CD4-positive, alpha-beta T cell treated with Interleukin-1 beta for 1 hour (primary cell): Measurements from ENCODE around the gene GAMT.

Experiments
- DNase-seq, 2 donors: peaks; one replicate each; pipeline ENCODE4 v3.0.0-alpha.2; 2020 to 2022

GAMT gene

DNA sequence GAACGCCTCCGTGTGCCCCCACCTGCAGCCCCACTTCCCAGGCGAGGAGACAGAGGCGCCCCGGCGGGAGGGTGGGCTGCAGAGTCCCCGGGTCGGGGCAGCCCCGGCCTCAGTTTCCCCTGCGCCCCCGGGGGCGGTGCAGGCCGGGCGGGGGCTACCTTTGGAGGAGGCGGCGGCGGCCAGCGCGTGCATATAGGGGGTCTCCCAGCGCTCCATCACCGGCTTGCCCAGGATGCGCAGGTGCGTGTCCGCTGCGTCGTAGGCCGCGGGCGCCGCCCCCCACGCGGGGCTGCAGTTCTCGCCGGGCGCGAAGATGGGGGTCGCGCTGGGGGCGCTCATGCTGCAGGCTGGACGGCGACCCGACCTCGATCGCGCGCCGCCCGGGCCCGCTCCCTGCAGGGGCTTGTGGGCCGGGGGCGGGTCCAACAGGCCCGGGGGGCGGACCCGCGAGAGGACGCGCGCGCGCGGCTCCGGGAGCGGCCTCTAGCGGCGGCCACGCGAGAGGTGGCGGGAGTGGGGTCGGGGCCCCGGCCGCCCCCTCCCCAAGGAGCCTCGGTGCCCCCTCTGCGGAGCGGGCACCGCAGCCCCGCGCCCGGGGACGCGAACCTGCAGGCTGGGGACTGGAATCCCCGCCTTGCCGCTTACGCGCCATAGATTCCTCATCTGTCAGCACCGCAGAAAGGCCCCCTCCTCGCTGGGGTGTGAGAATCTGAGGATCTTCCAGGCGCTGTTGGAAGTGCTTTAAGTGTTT, at the start of gene GAMT:
TSS of gene GAMT (minus strand) at position 405 of the 751 bp plus-strand sequence. CDS start at position 339, 66 bp downstream.
- peak; percentile 64 to 65 for DNase-seq

DNA sequence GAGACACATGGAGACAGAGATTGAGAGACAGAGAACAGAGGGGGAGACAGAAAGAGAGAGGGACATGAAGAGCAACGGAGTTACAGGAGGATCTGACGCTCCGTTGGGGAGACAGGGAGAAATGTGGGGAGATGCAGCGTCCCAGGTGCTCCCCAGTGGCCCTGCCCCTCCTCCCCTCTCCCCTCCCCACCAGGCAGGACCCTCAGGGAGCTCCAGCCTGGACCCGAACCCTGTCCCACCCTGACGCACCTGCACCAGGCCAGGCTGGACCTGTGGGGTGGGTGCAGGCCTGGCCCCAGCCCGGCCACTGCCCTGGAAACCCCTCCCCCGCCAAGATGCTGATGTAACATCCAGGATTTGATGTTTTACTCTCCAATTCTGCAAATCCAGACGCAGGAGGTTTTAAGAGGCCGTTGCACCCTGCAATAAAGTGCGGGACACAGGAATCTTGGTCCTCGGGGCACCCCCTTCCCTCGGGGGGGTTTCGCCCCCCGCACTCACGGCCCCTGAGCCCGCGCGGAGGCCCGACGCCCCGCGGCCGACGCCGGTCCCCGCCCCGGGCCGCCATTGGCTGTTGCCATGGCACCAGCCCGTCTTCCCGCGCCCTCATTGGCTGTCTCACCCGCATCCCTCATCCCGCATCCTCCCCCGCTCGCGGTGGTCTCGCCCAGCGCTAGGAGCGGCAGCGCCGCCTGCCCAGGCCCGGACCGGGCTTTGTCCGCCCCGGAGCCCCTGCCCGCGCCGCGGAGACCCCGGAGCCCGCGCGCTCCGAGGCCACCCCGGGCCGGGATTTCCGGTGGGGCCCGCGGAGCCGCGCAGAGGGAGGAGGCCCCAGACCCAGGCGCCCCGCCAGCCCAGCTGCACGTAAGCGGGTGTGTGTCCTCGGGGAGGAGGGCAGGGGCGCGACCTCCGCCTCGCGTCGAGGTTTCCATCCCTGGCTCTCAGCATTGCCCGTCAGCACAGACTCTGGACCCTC, 48.4 kb upstream of the GAMT start, which contains the start of gene APC2:
TSS of gene APC2 (plus strand) at position 655 of the 976 bp plus-strand sequence. CDS start 2,881 bp downstream, outside the sequence.
- peak in 1 of 2 donors; percentile 33 for DNase-seq

DNA sequence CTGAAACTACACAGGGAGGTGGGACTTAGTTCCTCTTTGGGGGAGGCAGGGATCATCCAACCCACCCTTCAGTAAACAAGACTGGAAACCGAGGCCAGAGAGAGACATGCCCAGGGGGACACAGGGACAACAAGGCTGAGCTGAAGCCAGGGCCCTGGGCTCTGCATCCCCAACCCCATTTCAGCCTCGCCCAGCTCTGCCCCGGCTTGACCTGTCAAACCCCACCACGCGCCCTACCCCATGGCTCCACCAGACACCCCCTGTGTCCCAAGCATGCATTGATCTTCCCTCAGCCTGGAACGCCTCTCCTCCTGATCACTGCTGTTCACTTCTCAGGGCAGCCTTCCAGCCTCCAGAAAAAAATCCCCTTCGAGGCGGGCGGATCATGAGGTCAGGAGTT, 46.6 kb upstream of the GAMT start:
- no peak for DNase-seq

DNA sequence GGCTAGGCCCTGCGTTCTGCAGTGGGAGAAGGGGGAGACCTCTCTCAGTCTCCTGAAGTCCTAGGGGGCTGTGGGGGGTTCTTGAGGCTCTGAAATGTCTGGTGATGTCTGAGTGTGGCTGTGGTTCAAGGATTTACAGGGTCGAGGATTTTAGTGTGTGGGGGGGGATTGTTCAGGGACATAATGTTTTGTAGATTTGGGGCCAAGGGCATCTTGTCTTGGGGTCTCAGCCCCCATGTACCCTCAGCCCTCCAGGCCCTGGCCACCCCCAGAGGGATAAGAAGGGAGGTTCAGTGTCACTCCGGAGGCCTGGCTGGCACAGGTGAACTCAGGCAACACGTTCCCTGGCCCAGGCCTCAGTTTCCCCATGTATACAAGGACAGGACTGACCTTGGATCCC, 46.2 kb upstream of the GAMT start:
- DNase-seq, result no peak

DNA sequence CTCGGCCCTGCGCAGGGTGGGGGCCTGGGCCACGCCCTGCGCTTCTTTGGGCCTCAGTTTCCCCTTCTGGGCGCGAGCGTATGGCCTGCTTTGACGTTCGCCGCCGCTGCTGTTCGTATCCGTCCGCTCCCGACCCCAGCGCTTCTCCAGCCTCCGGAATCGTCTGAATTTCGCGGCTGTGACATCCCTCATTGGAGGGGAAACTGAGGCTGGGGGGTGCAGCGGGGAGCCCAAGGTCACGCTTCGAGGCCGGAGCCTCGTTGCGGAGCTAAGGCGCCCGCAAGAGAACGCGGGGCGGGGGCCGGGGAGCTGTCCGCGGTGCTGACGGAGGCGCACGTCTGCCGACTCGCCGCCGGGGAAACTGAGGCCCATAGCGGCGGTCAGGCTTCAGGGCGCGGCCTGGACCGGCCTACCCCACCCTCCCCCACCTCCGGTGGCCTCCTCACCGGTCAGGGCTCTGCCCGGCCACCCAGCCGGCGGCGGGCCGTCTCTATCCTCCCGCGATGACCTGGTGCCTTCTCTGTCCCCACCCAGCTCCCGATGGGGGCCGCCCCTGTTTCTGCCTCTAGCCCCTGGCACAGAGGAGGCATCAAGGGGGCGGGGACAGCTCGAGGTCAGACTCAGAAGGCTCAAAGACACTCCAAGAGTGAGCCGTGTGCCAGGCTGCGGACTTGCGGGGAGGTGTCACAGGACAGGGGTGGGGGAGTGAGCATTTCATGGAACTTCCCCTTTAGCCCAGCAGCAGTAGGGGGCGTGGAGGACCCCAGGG, 45.6 kb upstream of the GAMT start:
- no peak for DNase-seq

DNA sequence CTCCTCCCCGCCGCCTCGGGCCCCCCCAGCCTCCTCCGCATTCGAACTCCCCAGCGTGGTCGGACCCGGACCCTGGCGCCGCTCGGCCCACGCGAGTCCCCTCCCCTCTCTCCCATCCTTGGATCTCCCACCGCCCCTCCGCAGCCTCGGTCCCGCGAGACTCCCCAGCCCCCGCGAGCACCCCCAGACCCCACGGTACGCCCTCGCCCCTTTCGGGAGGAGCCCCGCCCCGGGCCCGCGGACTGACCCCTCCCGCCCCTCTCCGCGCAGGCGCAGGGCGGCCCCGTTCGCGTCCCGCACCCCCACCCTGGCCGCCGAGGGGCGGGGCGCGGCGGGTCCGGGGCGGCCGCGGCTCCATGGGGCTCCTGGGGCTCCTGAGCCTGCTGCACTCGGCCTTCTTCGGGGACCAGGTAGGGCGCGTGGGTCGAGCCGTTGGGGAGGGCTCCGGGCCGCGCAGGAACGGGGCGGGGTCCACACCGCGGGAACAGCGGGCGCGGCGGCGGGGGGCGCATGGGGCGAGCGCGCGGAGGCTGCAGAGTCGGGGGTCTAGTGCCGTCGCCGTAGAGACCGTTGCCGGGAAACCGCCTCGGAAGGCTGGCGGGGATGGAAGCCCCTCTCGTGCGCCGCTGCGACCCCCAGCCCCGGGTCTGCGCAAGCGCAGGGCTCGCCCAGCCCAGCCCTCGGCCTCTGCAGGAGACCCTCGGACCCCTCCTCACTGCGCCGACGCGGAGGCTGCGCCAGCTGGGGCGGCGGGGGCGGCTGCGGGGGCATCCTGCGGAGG, 44.8 kb upstream of the GAMT start:
- no peak for DNase-seq

DNA sequence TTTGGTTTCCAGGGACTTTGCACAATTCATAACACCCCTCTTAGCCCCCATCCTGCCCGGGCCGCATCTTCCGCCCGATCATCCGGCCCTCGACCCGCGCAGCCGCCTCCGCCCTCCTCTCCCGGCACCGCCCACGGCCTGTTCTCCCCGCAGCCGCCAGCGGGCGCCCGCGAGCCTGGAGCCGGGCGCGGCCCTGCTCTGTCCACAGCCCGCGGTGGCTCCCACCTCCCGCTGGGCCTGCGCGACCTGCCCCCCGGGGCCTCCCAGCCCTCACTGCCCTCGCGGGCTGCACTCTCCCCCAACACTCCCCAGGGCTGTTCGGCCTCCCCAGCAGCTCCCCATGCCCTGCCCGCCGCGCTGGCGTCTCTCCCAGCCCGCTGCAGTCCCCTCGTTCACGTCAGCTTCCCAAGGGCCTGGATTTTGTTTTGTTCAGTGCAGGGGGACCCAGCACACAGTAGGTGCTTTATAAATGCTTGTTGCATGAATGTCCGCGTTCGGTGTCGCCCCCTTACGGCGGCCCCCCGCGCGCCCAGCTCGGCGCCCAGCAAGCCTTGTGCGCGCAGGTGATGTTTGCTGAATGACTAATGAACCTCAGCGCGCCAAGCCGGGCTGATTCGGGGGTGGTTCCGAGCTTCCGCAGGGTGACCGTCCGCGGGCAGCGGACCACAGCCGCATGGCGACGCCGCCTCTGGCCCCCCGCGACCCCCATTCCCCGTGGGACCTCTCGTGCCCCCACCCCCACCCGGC, 44.0 kb upstream of the GAMT start:
- DNase-seq, result peak; percentile 74 to 82

DNA sequence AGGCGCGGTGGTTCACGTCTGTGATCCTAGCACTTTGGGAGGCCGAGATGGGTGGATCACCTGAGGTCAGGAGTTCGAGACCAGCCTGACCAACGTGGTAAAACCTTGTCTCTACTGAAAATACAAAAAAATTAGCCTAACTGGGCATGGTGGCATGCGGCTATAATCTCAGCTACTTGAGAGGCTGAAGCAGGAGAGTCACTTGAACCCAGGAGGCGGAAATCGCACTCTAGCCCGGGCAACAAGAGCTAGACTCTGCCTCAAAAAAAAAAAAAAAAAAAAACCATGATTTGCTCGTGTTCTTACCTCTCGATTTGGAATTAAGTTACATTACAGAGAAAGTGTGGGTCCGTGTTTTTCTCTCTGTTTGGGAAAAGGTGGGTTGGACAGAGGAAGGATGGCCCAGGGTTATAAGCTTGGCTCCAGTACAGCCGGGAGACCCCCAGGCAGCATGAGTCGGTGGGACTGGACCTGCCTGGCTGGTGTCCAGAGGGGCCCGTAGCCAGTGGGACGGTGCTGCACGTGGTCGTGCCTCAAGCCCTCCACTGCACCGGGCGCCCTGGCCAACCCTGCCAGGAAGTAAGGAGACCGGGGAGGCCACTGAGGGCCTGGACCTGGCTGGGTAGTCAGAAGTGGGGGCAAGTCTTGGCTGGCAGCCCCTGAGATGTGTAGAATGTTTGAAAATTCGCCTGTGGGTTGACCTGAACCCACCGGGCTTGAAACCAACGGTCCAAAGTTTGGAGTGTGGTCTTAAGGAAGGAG, 40.5 kb upstream of the GAMT start:
- no peak for DNase-seq

DNA sequence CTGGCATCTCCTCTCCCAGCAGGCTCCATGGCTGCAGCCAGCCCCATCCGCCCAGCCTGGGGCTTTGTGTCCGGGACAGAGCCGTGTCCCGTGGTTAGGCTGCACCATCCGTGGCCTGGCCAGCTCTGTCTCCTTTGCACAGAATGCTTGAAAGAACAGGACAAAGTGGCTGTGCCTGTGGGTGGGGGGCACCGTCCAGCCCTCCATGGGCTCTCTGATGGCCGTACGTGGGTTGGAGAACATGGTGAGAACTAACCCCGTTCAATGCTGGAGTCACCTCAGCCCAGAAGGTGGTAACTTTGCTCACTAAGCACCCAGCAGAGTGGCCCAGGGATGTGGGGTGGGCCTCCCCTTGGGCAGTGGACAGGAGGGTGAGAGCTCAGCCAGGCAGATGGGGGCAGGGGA, 39.7 kb upstream of the GAMT start:
- DNase-seq, result no peak

DNA sequence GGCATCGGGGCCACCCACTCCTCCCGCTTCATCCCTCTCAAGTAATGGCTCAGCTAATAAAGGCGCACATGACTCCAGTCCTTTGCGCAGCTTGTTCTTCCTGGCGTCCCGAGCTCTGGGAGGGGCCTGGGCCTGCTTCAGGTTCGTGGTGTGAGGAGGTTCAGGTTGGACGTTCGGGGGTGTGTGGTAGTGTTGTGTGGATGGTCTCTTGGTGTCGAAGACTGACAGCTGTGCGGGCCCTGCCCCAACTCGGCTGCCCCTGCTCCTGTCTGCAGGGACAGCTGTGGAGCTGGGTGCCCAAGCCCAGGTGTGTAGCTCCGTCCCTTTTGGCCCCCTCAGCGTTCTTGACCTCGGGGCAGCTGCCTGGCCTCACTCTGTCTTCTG, 39.1 kb upstream of the GAMT start:
- no peak for DNase-seq

DNA sequence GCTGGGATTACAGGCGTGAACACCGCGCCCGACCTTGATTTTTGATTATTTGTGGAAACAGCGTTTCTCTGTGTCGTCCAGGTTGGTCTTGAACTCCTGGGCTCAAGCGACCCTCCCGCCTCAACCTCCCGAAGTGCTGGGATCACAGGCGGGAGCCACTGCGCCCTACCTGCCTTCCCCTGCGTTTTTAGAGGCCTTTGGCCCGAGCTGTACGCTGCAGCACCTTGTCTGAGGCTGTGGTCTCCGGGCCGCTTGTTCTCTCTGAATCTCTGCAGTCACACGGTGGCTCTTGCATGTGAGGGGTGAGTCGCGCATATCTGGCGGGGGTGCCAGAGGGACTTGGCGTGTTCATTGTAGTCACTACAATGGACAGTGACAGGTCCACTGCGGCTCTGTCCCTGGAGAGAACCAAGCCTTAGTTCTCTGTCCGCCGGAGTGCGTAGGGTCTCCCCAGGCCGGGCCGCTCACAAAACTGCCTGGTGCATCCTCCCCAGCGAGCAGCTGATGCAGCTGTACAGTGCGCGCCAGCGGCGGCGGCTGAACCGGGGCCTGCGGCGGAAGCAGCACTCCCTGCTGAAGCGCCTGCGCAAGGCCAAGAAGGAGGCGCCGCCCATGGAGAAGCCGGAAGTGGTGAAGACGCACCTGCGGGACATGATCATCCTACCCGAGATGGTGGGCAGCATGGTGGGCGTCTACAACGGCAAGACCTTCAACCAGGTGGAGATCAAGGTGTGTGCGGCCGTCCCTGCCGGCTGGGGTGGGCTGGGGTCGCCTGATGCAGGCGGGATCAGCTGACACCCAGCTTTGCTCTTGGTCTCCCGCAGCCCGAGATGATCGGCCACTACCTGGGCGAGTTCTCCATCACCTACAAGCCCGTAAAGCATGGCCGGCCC, 38.4 kb upstream of the GAMT start:
- peak in 1 of 2 donors; percentile 27 for DNase-seq

DNA sequence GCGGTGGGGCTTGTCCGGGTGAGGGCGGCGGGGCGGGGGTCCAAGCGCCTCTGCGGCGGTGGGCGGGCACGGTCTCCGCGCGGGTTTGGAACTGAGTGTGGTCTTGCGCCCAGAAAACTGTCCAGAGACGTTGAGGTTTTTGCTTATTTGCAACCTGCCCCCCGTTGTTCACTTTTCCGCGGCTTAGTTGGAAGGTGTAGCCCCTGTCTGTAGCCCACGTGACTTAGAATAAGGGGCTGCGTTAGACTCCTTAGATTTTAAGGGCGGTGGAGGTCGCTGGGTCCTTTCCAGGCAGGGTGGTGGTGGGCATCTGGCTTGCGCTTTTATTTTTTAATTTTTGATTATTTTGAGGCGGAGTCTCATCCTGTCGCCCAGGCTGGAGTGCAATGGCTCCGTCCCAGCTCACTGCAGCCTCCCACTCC, 37.6 kb upstream of the GAMT start:
- DNase-seq, result no peak

DNA sequence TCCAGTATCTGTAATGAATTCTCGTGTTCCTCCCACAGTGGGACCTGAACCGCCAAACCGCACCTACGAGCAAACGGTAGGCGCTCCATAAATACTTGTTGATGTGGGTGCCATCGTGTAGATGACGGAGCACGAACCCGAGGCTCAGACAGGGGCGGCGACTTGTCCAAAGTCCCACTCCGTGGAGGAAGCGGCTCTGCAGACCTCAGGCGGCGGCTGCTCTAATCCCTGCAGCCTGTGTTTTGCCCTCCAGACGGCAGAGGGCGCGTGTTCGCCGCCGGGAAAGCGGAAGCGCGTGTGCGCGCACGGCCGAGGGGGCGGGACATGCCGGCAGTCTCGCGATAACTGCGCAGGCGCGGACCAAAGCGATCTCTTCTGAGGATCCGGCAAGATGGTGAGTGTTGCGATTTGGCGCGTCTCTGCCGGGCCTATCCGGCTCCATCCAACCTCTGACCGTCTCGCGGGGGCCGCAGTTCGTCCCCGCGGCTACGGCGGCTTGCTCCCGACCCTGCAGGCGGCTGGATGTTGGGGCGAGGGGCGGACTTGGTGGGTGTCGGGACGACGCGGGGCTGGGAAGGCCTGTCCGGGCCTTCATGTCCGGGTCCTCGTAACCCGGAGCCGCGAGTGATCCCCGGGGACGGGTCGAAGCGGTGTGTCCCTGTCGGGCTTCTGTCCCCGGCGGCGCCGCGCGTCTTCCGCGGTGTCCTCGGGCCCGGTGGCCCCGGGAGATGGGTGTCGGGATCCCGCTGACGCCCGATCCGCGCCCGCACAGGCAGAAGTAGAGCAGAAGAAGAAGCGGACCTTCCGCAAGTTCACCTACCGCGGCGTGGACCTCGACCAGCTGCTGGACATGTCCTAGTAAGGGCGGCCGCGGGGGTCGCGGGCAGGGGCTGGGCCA, 36.9 kb upstream of the GAMT start, which contains the start of gene RPS15:
TSS of gene RPS15 (plus strand) at position 362 of the 898 bp plus-strand sequence. CDS start at position 392, 30 bp downstream.
- DNase-seq, result peak; percentile 95 to 96

DNA sequence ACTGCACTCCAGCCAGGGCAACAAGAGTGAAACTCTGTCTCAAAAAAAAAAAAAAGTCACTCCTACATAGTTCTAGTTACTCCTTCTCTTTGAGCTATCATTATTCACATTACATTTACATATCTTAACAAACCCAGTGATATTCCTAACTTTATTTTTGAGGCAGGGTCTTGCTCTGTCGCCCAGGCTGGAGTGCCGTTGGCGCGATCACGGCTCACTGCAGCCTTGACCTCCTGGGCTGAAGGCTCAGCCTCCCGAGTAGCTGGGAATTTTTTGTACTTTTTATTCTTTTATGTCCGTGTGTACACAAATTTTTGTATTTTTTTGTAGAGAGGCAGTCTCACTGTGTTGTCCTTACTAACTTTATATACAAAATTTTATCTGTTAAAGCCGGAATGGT, 36.3 kb upstream of the GAMT start:
- DNase-seq, result no peak

DNA sequence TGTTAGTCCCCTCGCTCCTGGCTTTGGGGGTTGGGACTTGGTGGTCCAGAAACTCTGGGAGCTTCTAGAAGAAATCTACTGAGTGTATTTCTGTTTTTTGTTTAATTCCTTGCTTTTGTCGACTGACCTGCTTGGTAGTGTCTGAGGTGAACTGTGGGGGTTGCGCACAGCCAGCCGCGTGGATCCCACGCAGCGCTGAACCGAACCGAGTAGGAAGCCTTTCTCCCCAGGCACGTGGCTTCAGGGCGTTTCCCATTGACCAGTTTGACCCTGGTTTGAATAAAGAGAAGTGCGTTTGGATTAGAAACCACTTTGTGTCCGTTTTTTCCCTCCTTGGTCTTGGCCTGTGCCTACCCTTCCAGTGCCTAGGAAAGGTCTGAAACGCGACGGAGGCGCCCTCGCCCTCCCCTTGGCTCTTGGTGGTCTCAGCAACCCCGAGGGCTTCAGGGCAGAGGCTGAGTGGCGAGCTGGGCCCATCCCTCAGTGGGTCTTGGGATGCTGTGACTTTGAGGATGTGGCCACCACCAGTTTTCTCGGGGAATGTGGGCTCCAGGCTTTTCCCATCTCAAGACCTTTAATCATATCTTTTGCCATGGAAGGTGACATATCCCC, 34.1 kb upstream of the GAMT start:
- DNase-seq, result no peak

DNA sequence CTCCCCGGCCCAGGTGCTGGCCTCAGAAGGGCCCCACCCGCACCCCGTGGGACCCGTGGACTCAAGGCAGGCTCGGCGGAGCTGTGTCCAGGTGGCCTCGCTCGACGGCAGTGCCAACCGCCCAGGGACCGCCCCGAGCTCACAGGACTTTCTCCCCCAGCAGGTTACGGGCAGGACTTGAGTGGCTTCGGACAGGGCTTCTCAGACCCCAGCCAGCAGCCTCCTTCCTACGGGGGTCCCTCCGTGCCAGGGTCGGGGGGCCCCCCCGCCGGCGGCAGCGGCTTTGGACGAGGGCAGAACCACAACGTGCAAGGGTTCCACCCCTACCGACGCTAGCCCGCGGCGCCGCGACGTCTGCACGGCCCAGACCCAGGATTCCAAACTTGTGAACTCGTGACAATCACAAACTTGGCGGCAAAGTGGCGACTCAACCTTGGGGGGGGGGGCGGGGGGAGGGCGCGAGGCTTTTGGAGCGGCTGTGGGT, 33.3 kb upstream of the GAMT start:
- no peak for DNase-seq

DNA sequence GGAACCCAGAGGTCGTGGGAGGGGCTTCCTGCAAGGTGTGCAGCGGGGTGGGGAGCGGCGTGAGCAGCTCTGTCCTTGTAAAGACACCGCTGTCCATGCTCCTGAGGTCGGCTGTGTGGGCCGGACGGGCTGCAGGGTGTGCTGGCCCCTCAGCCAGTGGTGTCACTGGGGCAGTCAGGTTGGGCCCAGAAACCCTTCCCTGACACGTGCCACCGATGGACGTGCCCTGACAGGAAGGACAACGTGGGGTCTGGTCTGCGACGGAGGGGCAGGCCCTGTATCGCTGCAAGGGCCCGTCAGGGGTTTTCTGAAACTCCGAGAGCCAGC, 32.7 kb upstream of the GAMT start:
- no peak for DNase-seq
